Measurements from ENCODE around the gene DPF3. TPM values are rescaled to one million over a fixed set of nuclear protein-coding genes. Genes with fewer than 3 reads are reported as not detected.

DPF3 gene
- total RNA-seq, 1 donor from 2014 or later: 12.4 TPM

GRCh38 chr14:72906316-72906715, 12.4 kb upstream of the DPF3 start:
- intact Hi-C loops (cut with micrococcal nuclease): loop anchor here (5.0 kb wide), 1 partner anchor 566 kb away; no protein-coding TSS in a partner anchor

- intact Hi-C loops (cut with micrococcal nuclease): loop anchor here (1.0 to 5.0 kb wide), 8 partner anchors 21 to 881 kb away; partner anchors contain the start of gene DCAF4
These were observed 11.1 kb upstream of the DPF3 start for GRCh38 chr14:72904840-72905561.

- intact Hi-C loops (cut with micrococcal nuclease): loop anchor here (2.0 kb wide), 2 partner anchors 313 to 799 kb away; no protein-coding TSS in a partner anchor
These were observed 10.3 kb upstream of the DPF3 start for GRCh38 chr14:72904218-72904617.

GRCh38 chr14:72903716-72904115, 9.8 kb upstream of the DPF3 start:
- intact Hi-C loops (cut with micrococcal nuclease): loop anchor here (2.0 kb wide), 2 partner anchors 313 to 799 kb away; no protein-coding TSS in a partner anchor

GRCh38 chr14:72902801-72903530, 9.1 kb upstream of the DPF3 start:
- intact Hi-C loops (cut with micrococcal nuclease): no loop called here

- intact Hi-C loops (cut with micrococcal nuclease): no loop called here
These were observed 7.5 kb upstream of the DPF3 start for GRCh38 chr14:72901361-72901760.

GRCh38 chr14:72898448-72898847, 4.5 kb upstream of the DPF3 start:
- intact Hi-C loops (cut with micrococcal nuclease): loop anchor here (10.0 kb wide), 1 partner anchor 1574 kb away; the partner anchor contains the start of gene SIPA1L1

GRCh38 chr14:72894623-72895378, 900 bp upstream of the DPF3 start:
- intact Hi-C loops (cut with micrococcal nuclease): loop anchor here (1.0 to 10.0 kb wide), 11 partner anchors 32 to 1570 kb away; partner anchors contain the start of genes DCAF4, PSEN1, SIPA1L1 and ZFYVE1

- intact Hi-C loops (cut with micrococcal nuclease): loop anchor here (1.0 to 10.0 kb wide), 11 partner anchors 32 to 1569 kb away; partner anchors contain the start of genes DCAF4, PSEN1, SIPA1L1 and ZFYVE1
These were observed 372 bp upstream of the DPF3 start for GRCh38 chr14:72894323-72894622.

- intact Hi-C loops (cut with micrococcal nuclease): loop anchor here (2.0 to 10.0 kb wide), 2 partner anchors 186 to 1568 kb away; partner anchors contain the start of gene SIPA1L1
These were observed 844 bp downstream of the DPF3 start for GRCh38 chr14:72892879-72893635.

- intact Hi-C loops (cut with micrococcal nuclease): loop anchor here (2.0 to 10.0 kb wide), 2 partner anchors 185 to 1567 kb away; partner anchors contain the start of gene SIPA1L1
These were observed 1.6 kb downstream of the DPF3 start for GRCh38 chr14:72892103-72892878.

GRCh38 chr14:72891666-72892102, 2.2 kb downstream of the DPF3 start:
- intact Hi-C loops (cut with micrococcal nuclease): loop anchor here (2.0 to 10.0 kb wide), 2 partner anchors 185 to 1567 kb away; partner anchors contain the start of gene SIPA1L1

- intact Hi-C loops (cut with micrococcal nuclease): no loop called here
These were observed 4.5 kb downstream of the DPF3 start for GRCh38 chr14:72889366-72889765.

GRCh38 chr14:72888636-72889201, 5.2 kb downstream of the DPF3 start:
- intact Hi-C loops (cut with micrococcal nuclease): no loop called here

GRCh38 chr14:72888192-72888591, 5.7 kb downstream of the DPF3 start:
- intact Hi-C loops (cut with micrococcal nuclease): no loop called here

GRCh38 chr14:72887514-72887913, 6.4 kb downstream of the DPF3 start:
- intact Hi-C loops (cut with micrococcal nuclease): no loop called here

GRCh38 chr14:72884386-72884785, 9.5 kb downstream of the DPF3 start:
- intact Hi-C loops (cut with micrococcal nuclease): no loop called here

GRCh38 chr14:72883961-72884360, 9.9 kb downstream of the DPF3 start:
- intact Hi-C loops (cut with micrococcal nuclease): no loop called here

GRCh38 chr14:72883109-72883508, 10.8 kb downstream of the DPF3 start:
- intact Hi-C loops (cut with micrococcal nuclease): no loop called here

All from T-helper 1 cell treated with Interleukin-12 subunit alpha and Interleukin-12 subunit beta and Interleukin-4 antibody, amounts not matched to agents 30 ng/mL and 1 ng/mL, for 36 hours (primary cell).